NT2/D1 (cell line): ENCODE results near the gene PDILT.

ENCODE experiments used
- DNase-seq: peaks from one replicate; pipeline ENCODE4 v3.0.0-alpha.2; 2011; ENCODE audit warnings: low read depth, low spot score
- H3K27me3 ChIP-seq: 2 replicates; pipeline ENCODE4 v1.6.0; 2011; ENCODE audit warnings: mild to moderate bottlenecking; ENCODE audit not compliant: insufficient read length, insufficient read depth
- H3K36me3 ChIP-seq: 2 replicates; pipeline ENCODE4 v1.6.1; 2011; ENCODE audit warnings: mild to moderate bottlenecking, low read length, mixed read lengths; ENCODE audit not compliant: insufficient read depth, insufficient read length
- H3K4me1 ChIP-seq: 2 replicates; pipeline ENCODE4 v1.5.1; 2011; ENCODE audit not compliant: insufficient read depth, insufficient read length
- H3K4me3 ChIP-seq: 2 replicates; pipeline ENCODE4 v1.5.1; 2011; ENCODE audit warnings: low read depth; ENCODE audit not compliant: insufficient read length
- H3K9ac ChIP-seq: 2 replicates; pipeline ENCODE4 v1.6.0; 2011; ENCODE audit warnings: low read depth; ENCODE audit not compliant: insufficient read length
- H3K9me3 ChIP-seq: 2 replicates; pipeline ENCODE4 v1.5.1; 2011; ENCODE audit warnings: mild to moderate bottlenecking, low read length; ENCODE audit not compliant: insufficient read depth
- SUZ12 ChIP-seq: IDR thresholded peaks from 2 replicates; pipeline ENCODE4 v1.6.1; 2011; ENCODE audit not compliant: insufficient read length, insufficient read depth; ENCODE audit errors: extremely low read depth
- YY1 ChIP-seq: IDR thresholded peaks from 2 replicates; pipeline ENCODE4 v1.6.1; 2011; ENCODE audit not compliant: insufficient read length, insufficient read depth
- ZNF274 ChIP-seq: IDR thresholded peaks from 2 replicates; pipeline ENCODE4 v1.6.1; 2011; ENCODE audit warnings: mild to moderate bottlenecking, low read depth, low read length

The PDILT gene

DNA sequence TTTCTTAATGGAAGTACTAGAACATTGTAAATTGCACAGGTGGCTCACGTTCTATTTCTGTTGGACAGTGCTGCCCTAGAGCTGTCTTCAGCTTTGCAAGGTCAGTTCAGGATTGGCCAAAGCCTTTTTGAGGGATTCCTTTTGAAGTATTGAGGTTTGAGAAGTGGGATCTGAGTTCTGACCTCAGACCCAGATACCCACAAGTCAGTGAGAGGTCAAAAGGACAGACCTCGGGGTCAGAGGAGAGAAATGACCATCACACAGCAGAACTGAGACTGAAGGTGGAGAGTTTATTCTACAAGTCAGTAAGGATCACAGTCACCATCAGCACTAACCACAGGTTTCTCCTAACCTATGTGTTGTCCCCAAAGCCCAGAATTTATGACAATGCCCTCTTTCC, 6.5 kb upstream of the PDILT start:
- no peak for TF ChIP-seq YY1
- no peak for TF ChIP-seq ZNF274
- TF ChIP-seq SUZ12, result no peak
- DNase-seq, result no peak
- no peak overlapping the region for H3K4me3 ChIP-seq
- no peaks in the 10 kb centered on the region for H3K4me1 ChIP-seq
- 0 out of 2 replicates have a peak, but pooled peaks cover 6% of the 10 kb centered on the region for H3K9me3 ChIP-seq
- H3K27me3 ChIP-seq, result no peaks in the 10 kb centered on the region
- no peak overlapping the region for H3K9ac ChIP-seq
- H3K36me3 ChIP-seq, result no peaks in the 10 kb centered on the region

DNA sequence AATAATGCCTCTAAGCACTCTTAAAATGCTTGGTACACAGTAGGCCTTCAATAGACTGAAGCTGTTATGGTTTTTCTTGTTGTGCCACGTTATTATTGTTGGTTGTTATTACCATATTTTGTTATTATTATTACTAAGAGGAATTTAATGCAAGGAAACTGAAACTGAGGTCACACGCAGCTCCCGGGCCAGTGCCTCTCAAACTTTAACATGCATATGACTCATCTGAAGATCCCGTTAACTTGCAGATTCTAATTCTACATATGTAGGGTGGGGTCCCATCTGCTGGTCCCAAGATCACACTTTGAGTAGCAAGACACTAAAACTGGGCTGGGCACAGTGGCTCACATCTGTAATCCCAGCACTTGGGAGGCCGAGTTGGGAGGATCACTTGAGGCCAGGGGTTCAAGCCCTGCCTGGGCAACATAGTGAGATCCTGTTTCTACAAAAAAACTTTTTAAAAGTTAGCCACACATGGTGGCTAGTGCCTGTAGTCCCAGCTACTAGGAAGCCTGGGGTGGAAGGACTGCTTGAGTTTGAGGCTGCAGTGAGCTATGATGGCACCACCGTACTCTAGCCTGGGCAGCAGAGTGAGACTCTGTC, 5.7 kb upstream of the PDILT start:
- H3K9ac ChIP-seq, result no peak overlapping the region
- no peaks in the 10 kb centered on the region for H3K27me3 ChIP-seq
- TF ChIP-seq ZNF274, result no peak
- no peak for TF ChIP-seq YY1
- TF ChIP-seq SUZ12, result no peak
- 0 out of 2 replicates have a peak, but pooled peaks cover 6% of the 10 kb centered on the region for H3K9me3 ChIP-seq
- DNase-seq, result no peak
- H3K4me3 ChIP-seq, result no peak overlapping the region
- no peaks in the 10 kb centered on the region for H3K36me3 ChIP-seq
- no peaks in the 10 kb centered on the region for H3K4me1 ChIP-seq

DNA sequence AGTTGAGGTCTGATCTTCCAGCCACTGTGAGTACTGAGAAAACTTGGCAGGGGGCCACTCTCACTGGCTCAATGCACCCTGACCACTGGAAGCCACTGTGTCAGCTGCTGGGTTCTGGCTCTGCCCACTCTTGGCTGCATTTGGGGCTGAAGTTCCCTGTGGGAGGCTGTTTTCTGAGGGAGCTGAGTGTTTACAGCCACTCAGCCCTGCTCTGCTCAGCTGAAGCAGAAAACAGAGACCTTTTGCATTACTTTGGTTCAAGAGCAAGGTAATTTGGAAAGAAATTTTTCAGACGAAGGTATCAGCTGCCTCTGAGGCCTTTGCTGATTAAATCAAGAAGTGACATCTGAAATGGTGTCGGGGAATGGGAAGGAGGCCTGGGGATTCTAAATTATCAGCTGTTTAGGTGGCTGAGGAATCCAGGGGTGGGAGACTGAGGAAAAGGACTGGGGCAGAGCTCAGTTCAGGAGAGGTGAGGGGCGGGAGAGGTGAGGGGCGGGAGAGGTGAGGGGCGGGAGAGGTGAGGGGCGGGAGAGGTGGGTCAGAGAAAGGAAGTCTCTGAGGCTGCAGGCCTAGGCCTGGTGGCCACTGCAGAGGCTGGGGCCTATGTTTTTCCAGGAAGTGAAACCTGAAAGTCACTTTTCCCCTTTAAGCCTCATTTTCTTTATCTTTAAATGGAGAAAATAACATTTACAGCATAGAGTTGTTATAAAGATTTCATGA, 5.0 kb upstream of the PDILT start, which contains the start of gene ACSM5:
Gene ACSM5, plus strand, starts transcription at position 137 of the 723 bp plus-strand sequence. CDS start 1,951 bp downstream, outside the sequence.
- TF ChIP-seq SUZ12 (no peak), ZNF274 (no peak), YY1 (no peak)
- H3K27me3 ChIP-seq, result no peaks in the 10 kb centered on the region
- DNase-seq, result no peak
- H3K9me3 ChIP-seq, result 0 out of 2 replicates have a peak, but pooled peaks cover 6% of the 10 kb centered on the region
- H3K36me3 ChIP-seq, result no peaks in the 10 kb centered on the region
- H3K9ac ChIP-seq, result peak within 1 kb of the TSS; percentile 23
- no peaks in the 10 kb centered on the region for H3K4me1 ChIP-seq
- no peak within 1 kb of the TSS for H3K4me3 ChIP-seq

DNA sequence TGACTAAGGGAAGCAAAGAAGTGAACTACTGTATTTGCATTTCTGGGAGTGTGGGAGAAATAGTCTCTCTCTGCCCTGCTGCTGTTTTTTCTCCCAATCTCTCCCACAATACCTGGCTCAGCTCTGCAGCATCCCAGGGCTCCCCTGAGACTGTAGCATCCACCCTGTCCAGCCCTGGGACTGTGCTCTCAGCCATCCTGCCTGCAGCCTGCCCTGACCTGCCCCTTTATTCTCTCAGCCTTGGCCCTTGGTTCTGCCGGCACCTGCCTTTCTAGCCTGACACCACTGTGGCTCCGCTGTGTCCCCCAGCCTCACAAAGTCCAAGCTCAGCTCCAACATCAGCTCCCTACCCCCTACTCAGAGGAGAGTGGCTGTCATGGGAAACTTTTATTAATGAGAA, 1.9 kb downstream of the PDILT start:
- no peak overlapping the region for H3K9ac ChIP-seq
- no peaks in the 10 kb centered on the region for H3K9me3 ChIP-seq
- no peaks in the 10 kb centered on the region for H3K27me3 ChIP-seq
- no peak overlapping the region for H3K4me3 ChIP-seq
- TF ChIP-seq YY1 (no peak), ZNF274 (no peak), SUZ12 (no peak)
- DNase-seq, result no peak
- peaks cover 9% of the 10 kb centered on the region for H3K4me1 ChIP-seq
- no peaks in the 10 kb centered on the region for H3K36me3 ChIP-seq

DNA sequence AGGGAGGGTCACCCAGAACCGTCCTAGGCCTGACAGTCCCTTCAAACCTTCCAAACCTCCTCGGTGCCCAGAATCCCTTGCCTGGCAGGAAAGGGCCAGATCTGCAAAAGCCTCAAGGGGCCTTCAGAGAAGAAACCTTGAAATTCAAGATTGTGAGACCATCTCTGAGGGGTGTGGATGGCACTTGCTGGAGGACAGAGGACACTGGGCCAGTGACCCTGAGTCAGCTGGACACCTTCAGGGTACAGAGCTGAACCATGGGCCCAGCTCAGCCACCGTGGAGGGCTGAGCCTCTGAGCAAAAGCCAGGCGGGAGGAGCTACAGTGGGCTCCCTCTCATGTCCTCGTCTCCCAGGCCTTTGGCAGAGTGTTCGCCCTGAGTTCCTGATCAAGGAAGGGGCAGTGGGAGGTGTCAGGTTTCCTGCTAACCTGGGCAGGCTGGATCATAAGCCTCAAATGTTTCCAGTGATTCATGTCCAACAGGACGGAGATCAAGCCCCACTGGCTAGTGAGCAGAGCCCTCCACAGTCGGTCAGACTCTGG, 3.0 kb downstream of the PDILT start:
- Histone ChIP-seq H3K4me3 (no peak overlapping the region), H3K9me3 (no peaks in the 10 kb centered on the region), H3K9ac (no peak overlapping the region), H3K36me3 (no peaks in the 10 kb centered on the region), H3K27me3 (no peaks in the 10 kb centered on the region), H3K4me1 (peaks cover 9% of the 10 kb centered on the region)
- DNase-seq, result no peak
- TF ChIP-seq YY1 (no peak), SUZ12 (no peak), ZNF274 (no peak)

DNA sequence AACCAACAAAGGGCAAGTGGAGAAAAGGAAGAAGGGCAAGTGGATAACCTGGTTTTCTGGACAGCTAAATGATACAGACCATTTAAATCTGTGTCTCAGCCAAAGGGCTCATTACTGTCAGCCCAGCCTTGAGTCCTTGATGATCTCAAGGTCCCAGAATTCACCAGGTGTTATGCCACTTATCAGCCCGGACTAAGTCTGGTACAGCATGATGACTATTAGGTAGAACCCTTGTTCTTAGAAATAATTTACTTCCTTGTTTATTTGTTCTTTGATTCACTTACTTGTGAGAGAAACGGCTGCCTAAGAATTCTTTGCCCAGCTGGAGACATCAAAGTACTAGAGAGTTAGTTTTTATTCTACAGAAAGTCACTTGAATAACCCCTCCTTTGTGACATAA, 3.5 kb downstream of the PDILT start:
- no peaks in the 10 kb centered on the region for H3K36me3 ChIP-seq
- TF ChIP-seq SUZ12 (no peak), YY1 (no peak), ZNF274 (no peak)

DNA sequence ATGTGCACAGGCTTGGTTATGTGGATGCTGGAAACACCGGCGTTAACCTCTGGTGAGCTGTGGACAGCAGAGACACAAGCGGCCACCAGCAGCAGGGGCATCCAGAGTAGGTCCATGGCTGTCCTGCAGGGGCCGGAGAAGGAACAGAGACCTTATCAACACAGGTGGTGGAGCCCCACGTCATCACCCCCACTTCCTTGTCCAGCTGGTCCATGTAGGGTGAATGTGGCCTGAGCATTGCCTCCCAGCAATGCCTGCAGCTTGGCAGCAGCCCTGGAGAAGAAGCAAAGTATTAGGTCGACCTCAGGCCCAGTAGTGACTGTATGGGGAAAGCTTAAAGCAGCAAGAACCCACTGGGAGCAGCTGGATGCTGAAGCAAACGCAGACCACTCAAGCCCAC, 5.4 kb downstream of the PDILT start:
- Histone ChIP-seq H3K9ac (no peak overlapping the region), H3K9me3 (no peaks in the 10 kb centered on the region), H3K4me1 (peaks cover 9% of the 10 kb centered on the region), H3K27me3 (no peaks in the 10 kb centered on the region), H3K4me3 (no peak overlapping the region), H3K36me3 (no peaks in the 10 kb centered on the region)
- TF ChIP-seq YY1 (no peak), ZNF274 (no peak), SUZ12 (no peak)
- no peak for DNase-seq

More for the DNA sequence above, 3.5 kb downstream of the PDILT start:
- no peaks in the 10 kb centered on the region for H3K27me3 ChIP-seq
- no peak overlapping the region for H3K4me3 ChIP-seq
- H3K9me3 ChIP-seq, result no peaks in the 10 kb centered on the region
- no peak overlapping the region for H3K9ac ChIP-seq
- peaks cover 9% of the 10 kb centered on the region for H3K4me1 ChIP-seq
- no peak for DNase-seq
